ENCODE data around the gene HELT.
A peak's percentile ranks its signal among the peaks of the same experiment; 100 is the strongest.

Gene HELT

DNA sequence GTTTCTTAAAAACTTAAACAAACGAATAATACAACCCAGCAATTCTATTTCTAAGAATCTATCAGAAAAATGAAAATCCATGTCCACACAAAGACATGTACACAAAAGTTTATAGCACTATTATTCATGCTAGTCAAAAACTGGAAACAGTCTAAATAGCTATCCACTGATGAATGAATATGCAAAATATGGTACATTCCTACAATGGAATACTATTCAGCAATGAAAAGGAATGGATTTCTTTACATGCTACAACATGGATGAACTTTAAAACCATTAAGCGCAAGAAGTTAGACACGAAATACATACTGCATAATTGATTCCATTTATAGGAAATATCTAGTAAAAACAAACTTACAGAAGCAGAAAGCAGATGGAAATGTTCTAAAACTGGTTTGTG, 43.3 kb downstream of the HELT start:
- no peak for DNase-seq (ENCODE audit: low read depth)
- no peak overlapping the region for H3K4me3 ChIP-seq (ENCODE audit: low read depth, low read length)
- no peak for TF ChIP-seq MYC (IDR thresholded peaks at IDR 0.05; ENCODE audit: low read depth, low read length)
- TF ChIP-seq POLR2A (IDR thresholded peaks at IDR 0.05; ENCODE audit: extremely low read depth, insufficient read length): no peak
- TF ChIP-seq, protein P1, sequence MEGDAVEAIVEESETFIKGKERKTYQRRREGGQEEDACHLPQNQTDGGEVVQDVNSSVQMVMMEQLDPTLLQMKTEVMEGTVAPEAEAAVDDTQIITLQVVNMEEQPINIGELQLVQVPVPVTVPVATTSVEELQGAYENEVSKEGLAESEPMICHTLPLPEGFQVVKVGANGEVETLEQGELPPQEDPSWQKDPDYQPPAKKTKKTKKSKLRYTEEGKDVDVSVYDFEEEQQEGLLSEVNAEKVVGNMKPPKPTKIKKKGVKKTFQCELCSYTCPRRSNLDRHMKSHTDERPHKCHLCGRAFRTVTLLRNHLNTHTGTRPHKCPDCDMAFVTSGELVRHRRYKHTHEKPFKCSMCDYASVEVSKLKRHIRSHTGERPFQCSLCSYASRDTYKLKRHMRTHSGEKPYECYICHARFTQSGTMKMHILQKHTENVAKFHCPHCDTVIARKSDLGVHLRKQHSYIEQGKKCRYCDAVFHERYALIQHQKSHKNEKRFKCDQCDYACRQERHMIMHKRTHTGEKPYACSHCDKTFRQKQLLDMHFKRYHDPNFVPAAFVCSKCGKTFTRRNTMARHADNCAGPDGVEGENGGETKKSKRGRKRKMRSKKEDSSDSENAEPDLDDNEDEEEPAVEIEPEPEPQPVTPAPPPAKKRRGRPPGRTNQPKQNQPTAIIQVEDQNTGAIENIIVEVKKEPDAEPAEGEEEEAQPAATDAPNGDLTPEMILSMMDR (IDR thresholded peaks at IDR 0.05; ENCODE audit: low read depth, low read length): no peak
- TF ChIP-seq, protein P2, sequence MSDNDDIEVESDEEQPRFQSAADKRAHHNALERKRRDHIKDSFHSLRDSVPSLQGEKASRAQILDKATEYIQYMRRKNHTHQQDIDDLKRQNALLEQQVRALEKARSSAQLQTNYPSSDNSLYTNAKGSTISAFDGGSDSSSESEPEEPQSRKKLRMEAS (IDR thresholded peaks at IDR 0.05; ENCODE audit: low read depth, low read length): no peak

DNA sequence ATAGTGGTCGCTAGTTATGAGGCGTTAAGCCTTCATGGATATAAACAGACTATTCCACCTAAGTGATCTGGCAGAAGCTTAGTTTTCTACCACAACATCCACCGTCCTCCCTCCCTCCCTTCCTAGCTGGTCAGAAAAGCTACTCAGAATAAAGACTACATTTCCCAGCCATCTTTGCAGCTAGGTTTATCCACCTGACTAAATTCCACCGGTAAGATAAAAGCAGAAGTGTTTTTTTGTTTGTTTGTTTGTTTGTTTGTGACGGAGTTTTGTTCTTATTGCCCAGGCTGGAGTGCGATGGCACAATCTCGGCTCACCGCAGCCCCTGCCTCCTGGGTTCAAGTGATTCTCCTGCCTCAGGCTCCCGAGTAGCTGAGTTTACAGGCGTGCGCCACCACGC, 44.3 kb downstream of the HELT start:
- DNase-seq (ENCODE audit: low read depth): no peak
- TF ChIP-seq, protein P1 (IDR thresholded peaks at IDR 0.05; ENCODE audit: low read depth, low read length): no peak
- no peak for TF ChIP-seq MYC (IDR thresholded peaks at IDR 0.05; ENCODE audit: low read depth, low read length)
- TF ChIP-seq, protein P2 (IDR thresholded peaks at IDR 0.05; ENCODE audit: low read depth, low read length): no peak
- no peak for TF ChIP-seq POLR2A (IDR thresholded peaks at IDR 0.05; ENCODE audit: extremely low read depth, insufficient read length)
- H3K4me3 ChIP-seq (ENCODE audit: low read depth, low read length): no peak overlapping the region

DNA sequence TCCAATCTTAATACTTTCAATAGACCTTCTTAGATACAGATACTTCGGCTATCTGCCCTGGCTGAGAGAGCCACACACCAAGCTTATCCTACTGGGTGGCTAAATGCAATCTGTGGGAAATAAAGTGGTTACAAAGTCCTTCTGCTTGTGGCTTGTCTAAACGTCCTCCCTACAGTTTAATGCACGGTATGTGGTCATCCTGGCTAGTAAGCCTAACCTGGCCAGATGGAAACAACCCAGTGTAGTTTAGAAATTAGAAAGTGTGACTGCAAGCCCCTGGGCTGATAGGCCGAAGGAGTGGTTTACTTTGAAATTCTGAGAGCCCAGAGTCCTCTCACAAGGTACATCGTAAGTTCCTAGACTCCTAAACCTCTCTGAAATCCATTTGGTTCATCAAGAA, 47.9 kb downstream of the HELT start:
- TF ChIP-seq MYC (IDR thresholded peaks at IDR 0.05; ENCODE audit: low read depth, low read length) (no peak), POLR2A (IDR thresholded peaks at IDR 0.05; ENCODE audit: extremely low read depth, insufficient read length) (no peak)
- TF ChIP-seq, protein P2 (IDR thresholded peaks at IDR 0.05; ENCODE audit: low read depth, low read length): no peak
- TF ChIP-seq, protein P1 (IDR thresholded peaks at IDR 0.05; ENCODE audit: low read depth, low read length): no peak
- peak; percentile 16 for DNase-seq (ENCODE audit: low read depth)
- no peak overlapping the region for H3K4me3 ChIP-seq (ENCODE audit: low read depth, low read length)

DNA sequence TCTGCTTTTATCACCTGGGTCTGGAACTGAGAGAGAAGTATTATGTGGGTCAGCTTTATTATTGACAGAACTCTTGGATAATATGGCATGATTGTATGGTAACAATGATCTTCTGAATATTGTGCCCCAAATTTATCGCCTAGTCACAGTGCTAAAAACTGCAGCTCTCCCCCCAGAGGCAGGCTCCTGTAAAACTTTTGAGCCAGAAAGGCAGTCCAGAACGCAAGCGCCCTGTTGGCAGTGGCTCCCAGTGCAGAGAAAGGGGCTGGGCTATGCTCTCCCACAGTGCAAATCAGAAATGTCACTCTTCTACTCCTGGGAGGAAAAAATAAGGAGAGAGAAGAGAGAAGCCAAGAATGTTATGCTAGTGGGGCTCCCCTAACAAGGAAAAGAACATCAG, 50.5 kb downstream of the HELT start:
- no peak for DNase-seq (ENCODE audit: low read depth)
- H3K4me3 ChIP-seq (ENCODE audit: low read depth, low read length): no peak overlapping the region
- TF ChIP-seq POLR2A (IDR thresholded peaks at IDR 0.05; ENCODE audit: extremely low read depth, insufficient read length) (no peak), MYC (IDR thresholded peaks at IDR 0.05; ENCODE audit: low read depth, low read length) (no peak)
- TF ChIP-seq, protein P2 (IDR thresholded peaks at IDR 0.05; ENCODE audit: low read depth, low read length): no peak
- TF ChIP-seq, protein P1 (IDR thresholded peaks at IDR 0.05; ENCODE audit: low read depth, low read length): no peak
